ENCODE measurements around the gene LHX4. TPM values are rescaled to one million over a fixed set of nuclear protein-coding genes. Genes with fewer than 3 reads are reported as not detected.

The LHX4 gene
- total and polyA plus RNA-seq, 2 of the 8 experiments (the other 6 are each of a cell fraction or from before 2014, with no cell fraction given): 0.85 to 4.9 TPM

- H3K56ac ChIP-seq (replicated peaks; ENCODE audit: insufficient read length, low read depth, low read length): no peak overlapping the region
- no peak overlapping the region for H4K5ac ChIP-seq (ENCODE audit: insufficient read length, low read depth, low read length)
- peaks cover 4 to 8% of the 10 kb centered on the region in 2 experiments for H4K20me1 ChIP-seq (replicated peaks in 1 of 2; ENCODE audit: control insufficient read depth in 1 of 2, insufficient read depth in 2 of 2, low read length in 2 of 2)
- no peak overlapping the region for H3K18ac ChIP-seq (ENCODE audit: extremely low read depth, low read length)
- H3K27me3 ChIP-seq (replicated peaks in 1 of 4; ENCODE audit: control insufficient read depth in 3 of 4, extremely low read depth in 1 of 4, insufficient read depth in 3 of 4, low read length in 3 of 4): no peaks in the 10 kb centered on the region
- H3K4me3 ChIP-seq (ENCODE audit: extremely low read depth in 1 of 4, insufficient read depth in 2 of 4, low read depth in 3 of 4, low read length in 4 of 4): no peak overlapping the region
- H3K4me1 ChIP-seq (replicated peaks in 1 of 4; ENCODE audit: control insufficient read depth in 3 of 4, insufficient read depth in 4 of 4, low read length in 3 of 4): peaks cover 0 to 1% (median 0%) of the 10 kb centered on the region in 4 experiments; a peak in 1 of 7 replicates
- no peak overlapping the region for H3K9ac ChIP-seq (replicated peaks in 1 of 4; ENCODE audit: extremely low read depth in 1 of 4, low read depth in 3 of 4, low read length in 3 of 4)
- DNase-seq (ENCODE audit: low read depth in 1 of 2, low spot score in 2 of 2) (no peak), FAIRE-seq (no peak)
- no peak overlapping the region for H3K4ac ChIP-seq (replicated peaks; ENCODE audit: insufficient read length, low read depth, low read length)
- H4K8ac ChIP-seq (ENCODE audit: extremely low read depth, insufficient read depth, low read length): no peak overlapping the region
- H3K79me1 ChIP-seq (ENCODE audit: low read depth, low read length): no peaks in the 10 kb centered on the region; the same call in 1 of the 2 replicates
- H2BK5ac ChIP-seq (ENCODE audit: low read depth, low read length): no peak overlapping the region
- no peak overlapping the region for H2AFZ ChIP-seq (ENCODE audit: low read length)
- H3K79me2 ChIP-seq (ENCODE audit: control insufficient read depth in 1 of 2, insufficient read depth in 2 of 2, low read length in 2 of 2): no peaks in the 10 kb centered on the region
- no peaks in the 10 kb centered on the region for H3K9me3 ChIP-seq (ENCODE audit: insufficient read depth in 2 of 2, low read depth in 1 of 2, low read length in 1 of 2)
- no peak overlapping the region for H2AK5ac ChIP-seq (ENCODE audit: low read depth, low read length)
- H3K23me2 ChIP-seq (ENCODE audit: low read depth, low read length): no peaks in the 10 kb centered on the region
- H3K4me2 ChIP-seq (ENCODE audit: insufficient read depth in 1 of 2, low read depth in 2 of 2, low read length in 2 of 2): no peak overlapping the region
- H3K27ac ChIP-seq (ENCODE audit: low read depth, low read length): no peak overlapping the region
- H3K14ac ChIP-seq (ENCODE audit: insufficient read length): no peak overlapping the region
- no peak overlapping the region for H3K23ac ChIP-seq (ENCODE audit: insufficient read length)
- H2BK15ac ChIP-seq (ENCODE audit: low read length): no peak overlapping the region
- H2BK120ac ChIP-seq (replicated peaks; ENCODE audit: low read depth, low read length): no peak overlapping the region
- ChIA-PET CTCF (ENCODE audit: partially characterized antibody) (interaction anchor here (1.1 to 14.4 kb wide), 2 partner anchors 14 to 53 kb away, joined by 5 to 160 read pairs; no protein-coding TSS in a partner anchor), POLR2A (ENCODE audit: partially characterized antibody) (no interaction called here)
- H3K36me3 ChIP-seq (ENCODE audit: control insufficient read depth in 2 of 4, insufficient read depth in 4 of 4, low read length in 3 of 4): peaks cover 9 to 16% (median 14%) of the 10 kb centered on the region in 4 experiments; a peak in 6 of 8 replicates
- H2BK12ac ChIP-seq (ENCODE audit: low read depth, low read length): no peak overlapping the region
- H4K91ac ChIP-seq (replicated peaks; ENCODE audit: insufficient read length, low read length): no peak overlapping the region
- H2BK20ac ChIP-seq (ENCODE audit: low read length): no peak overlapping the region
- 98% methylated on average over 14 of the region's 14 CpGs; no CpG with 5 or more reads in 1 of the 2 experiments for WGBS, 2 experiments (ENCODE audit: extremely low coverage in 1 of 2, insufficient coverage in 1 of 2, insufficient read length in 1 of 2, insufficient replicate concordance in 2 of 2, low coverage in 1 of 2, low lambda C conversion rate in 2 of 2, missing lambda C conversion rate in 1 of 2)
- no peak for TF ChIP-seq EGR1 (IDR thresholded peaks at IDR 0.05; ENCODE audit: borderline replicate concordance, low read depth, low read length)
- TF ChIP-seq ATF3 (IDR thresholded peaks at IDR 0.05; ENCODE audit: insufficient read depth, low read depth, low read length): no peak
- no peak for TF ChIP-seq BACH1 (IDR thresholded peaks at IDR 0.05; ENCODE audit: low read length)
- TF ChIP-seq CHD2 (IDR thresholded peaks at IDR 0.05; ENCODE audit: low read length): no peak
- TF ChIP-seq SUZ12 (IDR thresholded peaks at IDR 0.05; ENCODE audit: low read length): no peak
- no peak for TF ChIP-seq KDM5A (IDR thresholded peaks at IDR 0.05; ENCODE audit: low read length)
- no peak for TF ChIP-seq KDM1A (IDR thresholded peaks at IDR 0.05; ENCODE audit: borderline replicate concordance, low read length)
- TF ChIP-seq RXRA (IDR thresholded peaks at IDR 0.05; ENCODE audit: insufficient read depth, low read depth, low read length): no peak
- TF ChIP-seq, protein P1, sequence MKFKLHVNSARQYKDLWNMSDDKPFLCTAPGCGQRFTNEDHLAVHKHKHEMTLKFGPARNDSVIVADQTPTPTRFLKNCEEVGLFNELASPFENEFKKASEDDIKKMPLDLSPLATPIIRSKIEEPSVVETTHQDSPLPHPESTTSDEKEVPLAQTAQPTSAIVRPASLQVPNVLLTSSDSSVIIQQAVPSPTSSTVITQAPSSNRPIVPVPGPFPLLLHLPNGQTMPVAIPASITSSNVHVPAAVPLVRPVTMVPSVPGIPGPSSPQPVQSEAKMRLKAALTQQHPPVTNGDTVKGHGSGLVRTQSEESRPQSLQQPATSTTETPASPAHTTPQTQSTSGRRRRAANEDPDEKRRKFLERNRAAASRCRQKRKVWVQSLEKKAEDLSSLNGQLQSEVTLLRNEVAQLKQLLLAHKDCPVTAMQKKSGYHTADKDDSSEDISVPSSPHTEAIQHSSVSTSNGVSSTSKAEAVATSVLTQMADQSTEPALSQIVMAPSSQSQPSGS (IDR thresholded peaks at IDR 0.05; ENCODE audit: low read length): no peak
- no peak for TF ChIP-seq ASH2L (IDR thresholded peaks at IDR 0.05; ENCODE audit: low read length)
- TF ChIP-seq SP4 (IDR thresholded peaks at IDR 0.05; ENCODE audit: low read length): no peak
- no peak for TF ChIP-seq BRCA1 (IDR thresholded peaks at IDR 0.05; ENCODE audit: low read depth, low read length)
- TF ChIP-seq CEBPB (IDR thresholded peaks at IDR 0.05; ENCODE audit: low read depth, low read length): no peak
- TF ChIP-seq CHD1 (IDR thresholded peaks at IDR 0.05; ENCODE audit: low read depth, low read length): no peak
Measured at GRCh38 chr1:180194048-180194425, 36.0 kb upstream of the LHX4 start.

Data from H1 (cell line).